GM12892 (cell line): ENCODE measurements around the gene NEK4.

Experiments
- POLR2A ChIP-seq: IDR thresholded peaks from 2 replicates; pipeline ENCODE4 v1.6.1; 2011; ENCODE audit warnings: low read depth, low read length, control low read depth
- POLR2AphosphoS5 ChIP-seq: IDR thresholded peaks from 2 replicates; pipeline ENCODE4 v1.6.1; 2011; ENCODE audit warnings: low read depth, low read length, control low read depth
- TAF1 ChIP-seq: IDR thresholded peaks from 2 replicates; pipeline ENCODE4 v1.6.1; 2011; ENCODE audit warnings: low read depth, mild to moderate bottlenecking, control low read depth, low read length, borderline replicate concordance

DNA sequence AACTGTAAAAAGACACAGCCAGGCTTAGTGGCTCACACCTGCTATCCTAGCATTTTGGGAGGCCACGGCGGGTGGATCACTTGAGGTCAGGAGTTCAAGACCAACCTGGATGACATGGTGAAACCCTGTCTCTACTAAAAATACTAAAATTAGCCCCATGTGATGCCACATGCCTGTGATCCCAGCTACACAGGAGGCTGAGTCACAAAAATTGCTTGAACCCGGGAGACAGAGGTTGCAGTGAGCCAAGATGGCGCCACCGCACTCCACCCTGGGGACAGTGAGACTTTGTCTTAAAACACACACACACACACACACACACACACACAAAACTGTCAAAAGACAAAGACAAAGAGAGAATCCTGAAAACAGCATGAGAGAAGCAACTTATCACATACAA lies 46.8 kb downstream of the NEK4 start:
- no peak for TF ChIP-seq POLR2A
- TF ChIP-seq POLR2AphosphoS5, result no peak
- no peak for TF ChIP-seq TAF1
